ENCODE results near the gene CPLX1. TPM values are rescaled to one million over a fixed set of nuclear protein-coding genes. Genes with fewer than 3 reads are reported as not detected.

CPLX1 gene
- total and polyA plus RNA-seq, 5 donors from 2014 or later, result 0.16 to 0.62 TPM; not detected in 3

- Mint-ChIP-seq H3K4me3 (peak overlapping the region in 1 of 4 donors; percentile 52), H3K27ac (no peak overlapping the region), H3K9me3 (peaks cover 0 to 3% (median 0%) of the 10 kb centered on the region in 7 donors), H3K27me3 (peaks cover 36% of the 10 kb centered on the region), H3K4me1 (peaks cover 0 to 10% (median 0%) of the 10 kb centered on the region in 4 donors), H3K36me3 (no peaks in the 10 kb centered on the region)
- peak in 1 of 3 donors; percentile 36 for DNase-seq
- H3K4me1 ChIP-seq (ENCODE audit: control insufficient read depth, insufficient read depth, low read length, poor library complexity, severe bottlenecking), result peaks cover 18% of the 10 kb centered on the region
- H3K27ac ChIP-seq (ENCODE audit: insufficient read depth, low read length, poor library complexity, severe bottlenecking), result no peak overlapping the region
- H3K9me3 ChIP-seq (ENCODE audit: control insufficient read depth in 2 of 2, low read length in 2 of 2), result no peaks in the 10 kb centered on the region
- H3K27me3 ChIP-seq (ENCODE audit: control insufficient read depth, insufficient read depth, low read length), result no peaks in the 10 kb centered on the region
- no peak overlapping the region for H3K4me3 ChIP-seq (ENCODE audit: low read depth, low read length)
- ATAC-seq (ENCODE audit: low read depth in 2 of 2), result peak; percentile 43 to 45
- H3K36me3 ChIP-seq (ENCODE audit: control insufficient read depth, insufficient read depth, low read length), result no peaks in the 10 kb centered on the region
Measured at GRCh38 chr4:825063-825970, 612 bp downstream of the CPLX1 start.

- Mint-ChIP-seq H3K4me3 (peak overlapping the region in 2 of 4 donors; percentile 22 to 52), H3K27me3 (peaks cover 36% of the 10 kb centered on the region)
Measured at GRCh38 chr4:824461-825062, 1.4 kb downstream of the CPLX1 start.

GRCh38 chr4:823761-824460, 2.0 kb downstream of the CPLX1 start:
- H3K9me3 ChIP-seq (ENCODE audit: control insufficient read depth in 2 of 2, low read length in 2 of 2), result no peaks in the 10 kb centered on the region

More at GRCh38 chr4:824461-825062, 1.4 kb downstream of the CPLX1 start:
- no peak for ATAC-seq (ENCODE audit: low read depth in 2 of 2)
- no peak overlapping the region for H3K4me3 ChIP-seq (ENCODE audit: low read depth, low read length)
- DNase-seq, result no peak
- no peaks in the 10 kb centered on the region for H3K36me3 ChIP-seq (ENCODE audit: control insufficient read depth, insufficient read depth, low read length)
- no peaks in the 10 kb centered on the region for H3K27me3 ChIP-seq (ENCODE audit: control insufficient read depth, insufficient read depth, low read length)
- Mint-ChIP-seq H3K4me1 (peaks cover 0 to 10% (median 0%) of the 10 kb centered on the region in 4 donors), H3K27ac (no peak overlapping the region), H3K9me3 (peaks cover 0 to 3% (median 0%) of the 10 kb centered on the region in 7 donors), H3K36me3 (no peaks in the 10 kb centered on the region)
- H3K4me1 ChIP-seq (ENCODE audit: control insufficient read depth, insufficient read depth, low read length, poor library complexity, severe bottlenecking), result peaks cover 18% of the 10 kb centered on the region
- H3K27ac ChIP-seq (ENCODE audit: insufficient read depth, low read length, poor library complexity, severe bottlenecking), result no peak overlapping the region
- no peaks in the 10 kb centered on the region for H3K9me3 ChIP-seq (ENCODE audit: control insufficient read depth in 2 of 2, low read length in 2 of 2)

GRCh38 chr4:823176-823760, 2.7 kb downstream of the CPLX1 start:
- Histone ChIP-seq H3K36me3 (ENCODE audit: control insufficient read depth, insufficient read depth, low read length) (no peaks in the 10 kb centered on the region), H3K4me1 (ENCODE audit: control insufficient read depth, insufficient read depth, low read length, poor library complexity, severe bottlenecking) (peaks cover 18% of the 10 kb centered on the region), H3K27ac (ENCODE audit: insufficient read depth, low read length, poor library complexity, severe bottlenecking) (no peak overlapping the region), H3K9me3 (ENCODE audit: control insufficient read depth in 2 of 2, low read length in 2 of 2) (no peaks in the 10 kb centered on the region), H3K27me3 (ENCODE audit: control insufficient read depth, insufficient read depth, low read length) (no peaks in the 10 kb centered on the region), H3K4me3 (ENCODE audit: low read depth, low read length) (no peak overlapping the region)
- no peak for ATAC-seq (ENCODE audit: low read depth in 2 of 2)
- Mint-ChIP-seq H3K4me1 (peaks cover 0 to 10% (median 0%) of the 10 kb centered on the region in 4 donors), H3K4me3 (peak overlapping the region in 1 of 4 donors; percentile 31), H3K36me3 (no peaks in the 10 kb centered on the region), H3K27me3 (peaks cover 30% of the 10 kb centered on the region), H3K27ac (no peak overlapping the region), H3K9me3 (peaks cover 0 to 3% (median 0%) of the 10 kb centered on the region in 7 donors)
- no peak for DNase-seq

More at GRCh38 chr4:823761-824460, 2.0 kb downstream of the CPLX1 start:
- Histone ChIP-seq H3K27me3 (ENCODE audit: control insufficient read depth, insufficient read depth, low read length) (no peaks in the 10 kb centered on the region), H3K36me3 (ENCODE audit: control insufficient read depth, insufficient read depth, low read length) (no peaks in the 10 kb centered on the region), H3K4me3 (ENCODE audit: low read depth, low read length) (no peak overlapping the region), H3K4me1 (ENCODE audit: control insufficient read depth, insufficient read depth, low read length, poor library complexity, severe bottlenecking) (peaks cover 18% of the 10 kb centered on the region), H3K27ac (ENCODE audit: insufficient read depth, low read length, poor library complexity, severe bottlenecking) (no peak overlapping the region)
- DNase-seq, result no peak
- H3K4me1 Mint-ChIP-seq, result peaks cover 0 to 10% (median 0%) of the 10 kb centered on the region in 4 donors
- no peaks in the 10 kb centered on the region for H3K36me3 Mint-ChIP-seq
- ATAC-seq (ENCODE audit: low read depth in 2 of 2), result no peak
- no peak overlapping the region for H3K27ac Mint-ChIP-seq
- H3K27me3 Mint-ChIP-seq, result peaks cover 35% of the 10 kb centered on the region
- peaks cover 0 to 3% (median 0%) of the 10 kb centered on the region in 7 donors for H3K9me3 Mint-ChIP-seq
- H3K4me3 Mint-ChIP-seq, result no peak overlapping the region

GRCh38 chr4:822361-823175, 3.4 kb downstream of the CPLX1 start:
- peak overlapping the region in 1 of 4 donors; percentile 31 for H3K4me3 Mint-ChIP-seq
- Histone ChIP-seq H3K27me3 (ENCODE audit: control insufficient read depth, insufficient read depth, low read length) (no peaks in the 10 kb centered on the region), H3K27ac (ENCODE audit: insufficient read depth, low read length, poor library complexity, severe bottlenecking) (no peak overlapping the region), H3K4me1 (ENCODE audit: control insufficient read depth, insufficient read depth, low read length, poor library complexity, severe bottlenecking) (peaks cover 18% of the 10 kb centered on the region), H3K4me3 (ENCODE audit: low read depth, low read length) (no peak overlapping the region), H3K9me3 (ENCODE audit: control insufficient read depth in 2 of 2, low read length in 2 of 2) (no peaks in the 10 kb centered on the region), H3K36me3 (ENCODE audit: control insufficient read depth, insufficient read depth, low read length) (no peaks in the 10 kb centered on the region)
- peaks cover 0 to 2% (median 0%) of the 10 kb centered on the region in 7 donors for H3K9me3 Mint-ChIP-seq
- no peak overlapping the region for H3K27ac Mint-ChIP-seq
- DNase-seq (no peak), ATAC-seq (ENCODE audit: low read depth in 2 of 2) (no peak)
- H3K27me3 Mint-ChIP-seq, result peaks cover 23% of the 10 kb centered on the region
- peaks cover 0 to 5% (median 0%) of the 10 kb centered on the region in 4 donors for H3K4me1 Mint-ChIP-seq
- H3K36me3 Mint-ChIP-seq, result no peaks in the 10 kb centered on the region

- H3K9me3 Mint-ChIP-seq, result peaks cover 0 to 2% (median 0%) of the 10 kb centered on the region in 7 donors
- peaks cover 15% of the 10 kb centered on the region for H3K4me1 ChIP-seq (ENCODE audit: control insufficient read depth, insufficient read depth, low read length, poor library complexity, severe bottlenecking)
- H3K4me1 Mint-ChIP-seq, result peaks cover 0 to 4% (median 0%) of the 10 kb centered on the region in 4 donors
- H3K4me3 Mint-ChIP-seq, result no peak overlapping the region
- H3K27me3 ChIP-seq (ENCODE audit: control insufficient read depth, insufficient read depth, low read length), result no peaks in the 10 kb centered on the region
- H3K36me3 ChIP-seq (ENCODE audit: control insufficient read depth, insufficient read depth, low read length), result no peaks in the 10 kb centered on the region
- H3K27me3 Mint-ChIP-seq, result peaks cover 20% of the 10 kb centered on the region
- ATAC-seq (ENCODE audit: low read depth in 2 of 2) (no peak), DNase-seq (no peak)
- H3K4me3 ChIP-seq (ENCODE audit: low read depth, low read length), result no peak overlapping the region
- H3K9me3 ChIP-seq (ENCODE audit: control insufficient read depth in 2 of 2, low read length in 2 of 2), result no peaks in the 10 kb centered on the region
- no peak overlapping the region for H3K27ac Mint-ChIP-seq
- no peak overlapping the region for H3K27ac ChIP-seq (ENCODE audit: insufficient read depth, low read length, poor library complexity, severe bottlenecking)
- no peaks in the 10 kb centered on the region for H3K36me3 Mint-ChIP-seq
Measured at GRCh38 chr4:821631-822030, 4.3 kb downstream of the CPLX1 start.

Data from CD4-positive, CD25-positive, alpha-beta regulatory T cell (primary cell).